ENCODE data around the gene SRRM2.

The SRRM2 gene

DNA sequence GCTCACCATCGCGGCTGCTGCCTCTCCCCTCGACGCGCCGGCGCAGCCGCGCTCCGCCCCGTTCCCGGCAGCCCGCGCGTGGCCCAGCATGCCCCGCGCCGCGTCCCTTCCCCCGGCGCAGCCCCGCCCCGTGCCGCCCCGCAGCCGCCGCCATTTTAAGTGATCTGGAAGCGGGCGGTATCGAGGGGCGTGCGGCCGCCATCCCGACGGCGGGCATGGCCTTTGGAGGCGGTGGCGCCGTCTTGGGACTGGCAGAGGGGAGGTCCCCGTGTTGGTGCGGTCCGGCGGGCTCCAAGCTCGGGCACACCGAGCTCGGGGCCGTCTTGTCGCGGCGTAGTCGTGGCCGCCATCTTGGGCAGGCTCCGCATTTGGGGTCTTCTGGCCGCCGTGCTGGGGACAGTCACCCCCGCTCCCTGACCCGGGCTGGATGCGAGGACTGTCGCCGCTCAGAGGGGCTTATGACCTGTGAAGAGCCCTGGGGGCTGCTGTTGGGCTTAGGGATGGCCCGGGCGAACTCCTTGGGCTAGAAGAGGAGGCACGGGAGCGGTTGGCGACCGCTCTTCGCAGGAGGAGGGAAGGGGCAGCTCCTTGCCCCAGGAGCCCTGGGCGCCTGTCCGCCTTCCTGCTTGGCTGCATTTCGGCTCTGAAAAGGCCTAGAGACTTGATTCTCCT is 24.9 kb downstream of the SRRM2 start, which contains the start of gene ELOB:
ELOB (minus strand) TSS at position 50 of the 672 bp plus-strand sequence; CDS start at position 9, 41 bp downstream.
- DNase-seq (ENCODE audit: low read depth in 2 of 2) = peak; percentile 85 to 90

DNA sequence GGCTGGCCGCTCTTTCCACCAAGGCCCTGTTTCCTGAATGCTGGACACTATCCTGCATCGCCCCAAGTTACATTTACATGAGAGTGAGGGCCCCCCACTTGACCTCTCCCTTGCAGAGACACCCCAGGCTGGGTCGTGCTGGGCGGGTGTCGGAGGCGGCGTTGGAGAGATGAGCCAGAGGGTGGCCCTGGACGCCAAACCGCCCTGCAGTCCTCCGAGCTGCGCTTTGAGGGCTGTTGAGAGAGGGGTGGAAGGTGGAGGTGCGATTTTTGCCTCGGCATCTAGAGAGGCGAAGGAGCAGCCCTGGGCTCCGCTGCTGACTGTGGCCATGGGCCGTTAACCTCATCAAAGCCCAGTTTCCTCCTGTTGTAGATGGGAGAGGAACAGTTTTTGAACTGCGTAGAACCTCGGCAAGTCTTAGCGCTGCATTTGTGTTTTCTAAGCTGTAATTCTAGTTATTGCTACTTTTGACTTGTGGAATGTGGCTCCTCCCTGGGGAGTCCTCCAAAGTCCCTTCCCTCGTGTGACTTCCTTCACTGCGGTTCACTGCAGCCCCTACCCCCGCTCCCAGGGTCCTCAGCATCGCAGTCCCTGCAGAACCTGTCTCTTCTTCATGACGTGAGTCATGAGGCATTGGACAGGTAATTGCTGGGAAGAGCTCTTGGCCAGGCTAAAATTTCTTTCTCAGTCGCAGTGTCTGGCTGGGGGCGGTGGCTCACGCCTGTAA is 25.6 kb downstream of the SRRM2 start:
- no peak for DNase-seq (ENCODE audit: low read depth in 2 of 2)

DNA sequence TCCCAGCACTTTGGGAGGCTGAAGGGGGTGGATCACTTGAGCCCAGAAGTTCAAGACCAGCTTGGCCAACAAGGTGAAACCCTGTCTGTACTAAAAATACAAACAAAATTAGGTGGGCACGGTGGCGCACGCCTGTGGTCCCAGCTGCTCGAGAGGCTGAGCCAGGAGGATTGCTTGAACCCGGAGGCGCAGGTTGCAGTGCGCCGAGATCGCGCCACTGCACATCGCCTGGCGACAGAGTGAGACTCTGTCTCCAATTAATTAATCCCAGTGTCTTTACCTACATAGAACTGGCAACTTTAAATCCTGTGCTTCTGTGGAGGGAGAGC is 26.2 kb downstream of the SRRM2 start:
- DNase-seq (ENCODE audit: low read depth in 2 of 2) = no peak

DNA sequence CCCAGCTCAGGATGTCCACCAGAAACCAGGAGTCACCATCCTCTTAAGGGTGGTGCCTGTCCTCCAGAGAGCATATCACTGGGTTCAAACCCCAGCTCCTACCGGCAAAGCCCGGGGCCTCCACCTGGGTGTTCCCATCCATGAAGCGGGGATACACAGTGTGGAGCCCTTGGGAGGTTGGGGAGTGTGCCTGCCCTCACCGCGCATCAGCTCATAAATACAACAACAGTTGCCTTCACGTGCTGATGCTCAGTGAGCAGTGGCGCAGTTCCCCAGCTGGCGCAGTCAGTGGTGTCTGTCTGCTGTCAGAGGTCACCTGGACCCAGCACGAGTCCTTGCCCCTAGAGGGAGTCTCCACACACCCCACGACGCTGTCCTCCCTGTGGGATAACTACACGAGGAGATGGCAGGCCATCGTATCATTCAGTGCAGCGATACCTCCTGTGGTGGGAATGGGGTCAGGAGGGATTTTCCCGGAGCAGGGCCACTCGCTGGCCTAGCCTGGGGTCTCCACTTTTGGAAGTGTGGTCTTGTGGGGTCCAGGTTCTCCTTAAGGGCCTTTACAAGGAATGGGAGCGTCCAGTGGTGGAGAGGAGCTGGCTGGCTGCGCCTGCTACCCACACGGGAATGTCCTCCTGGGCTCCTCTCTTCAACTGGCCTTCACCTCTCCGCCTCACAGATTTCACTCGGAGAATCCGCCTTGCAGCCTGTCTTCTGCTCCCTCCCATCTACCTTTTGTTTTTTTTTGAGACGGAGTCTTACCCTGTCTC is 26.9 kb downstream of the SRRM2 start:
- DNase-seq (ENCODE audit: low read depth in 2 of 2) = no peak

DNA sequence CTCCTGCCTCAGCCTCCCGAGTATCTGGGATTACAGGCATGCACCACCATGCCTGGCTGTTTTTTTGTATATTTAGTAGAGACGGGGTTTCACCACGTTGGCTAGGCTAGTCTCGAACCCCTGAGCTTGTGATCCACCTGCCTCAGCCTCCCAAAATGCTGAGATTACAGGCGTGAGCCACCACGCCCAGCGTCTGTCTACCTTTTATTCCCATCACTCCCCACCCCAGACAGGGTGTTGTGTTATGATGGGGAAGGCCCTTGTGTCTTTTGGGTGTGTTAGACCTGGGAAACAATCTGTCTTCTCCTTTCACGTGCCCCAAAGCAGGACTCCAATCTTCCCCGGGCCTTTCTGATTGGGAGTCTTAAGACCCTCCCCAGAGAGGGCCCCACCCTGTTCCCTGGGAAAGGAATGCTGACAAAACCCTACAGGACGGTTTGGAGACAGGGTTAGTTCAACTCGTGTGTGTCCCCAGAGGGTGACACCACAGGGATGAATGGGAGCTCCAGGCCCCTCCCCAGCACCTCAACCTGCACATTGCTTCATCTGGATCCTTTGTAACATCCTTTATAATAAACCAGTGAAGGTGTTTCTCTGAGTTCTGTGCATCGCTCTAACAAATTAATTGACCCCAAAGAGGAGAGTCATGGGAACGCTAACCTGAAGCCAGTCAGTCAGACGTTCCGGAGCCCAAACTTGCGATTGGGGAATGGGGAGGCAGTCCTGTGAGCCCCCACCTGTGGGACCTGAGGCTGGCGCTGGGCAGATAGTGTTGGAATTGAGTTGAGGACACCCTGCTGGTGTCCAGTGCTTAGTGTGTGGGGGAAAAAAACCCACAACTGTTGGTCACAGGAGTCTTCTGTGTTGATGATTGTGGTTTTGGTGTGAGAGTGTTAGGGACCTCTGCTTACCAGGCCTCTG is 27.8 kb downstream of the SRRM2 start:
- no peak for DNase-seq (ENCODE audit: low read depth in 2 of 2)

DNA sequence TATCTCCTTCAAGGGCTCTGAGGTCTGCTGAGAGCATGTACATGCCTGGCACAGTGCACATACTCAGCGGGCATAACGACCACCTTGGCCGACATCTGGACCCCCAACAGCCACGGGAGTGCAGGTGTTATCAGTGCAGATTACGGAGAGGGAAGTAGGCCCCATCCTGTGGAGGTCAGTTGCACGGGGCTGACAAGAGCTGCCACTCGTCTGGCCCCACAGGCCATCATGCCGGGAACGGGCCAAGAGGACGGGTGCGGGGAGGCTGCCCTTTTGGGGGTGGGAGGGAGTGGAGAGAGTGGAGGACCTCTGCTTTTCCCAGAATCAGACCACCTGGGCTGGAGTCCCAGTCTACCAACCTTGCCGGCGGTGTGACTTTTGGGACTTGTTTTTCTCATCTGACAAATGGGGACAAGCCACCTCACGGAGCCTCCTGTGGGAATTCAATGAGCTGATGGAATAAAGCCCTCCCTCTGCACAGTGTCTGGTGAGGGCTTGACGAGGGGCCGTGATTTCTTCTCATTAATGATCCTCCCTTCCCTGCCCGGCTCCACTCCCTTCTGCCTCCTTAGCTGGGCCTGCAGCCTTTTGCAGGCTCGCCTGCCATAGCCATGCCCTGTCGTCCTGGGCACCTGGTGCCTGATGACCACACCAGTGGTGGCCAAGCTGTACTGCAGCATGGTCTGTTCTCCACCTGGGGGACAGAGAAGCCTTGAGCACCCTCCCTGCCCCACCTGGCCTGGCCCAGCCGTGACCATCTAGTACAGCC is 30.3 kb downstream of the SRRM2 start:
- DNase-seq (ENCODE audit: low read depth in 2 of 2) = no peak

DNA sequence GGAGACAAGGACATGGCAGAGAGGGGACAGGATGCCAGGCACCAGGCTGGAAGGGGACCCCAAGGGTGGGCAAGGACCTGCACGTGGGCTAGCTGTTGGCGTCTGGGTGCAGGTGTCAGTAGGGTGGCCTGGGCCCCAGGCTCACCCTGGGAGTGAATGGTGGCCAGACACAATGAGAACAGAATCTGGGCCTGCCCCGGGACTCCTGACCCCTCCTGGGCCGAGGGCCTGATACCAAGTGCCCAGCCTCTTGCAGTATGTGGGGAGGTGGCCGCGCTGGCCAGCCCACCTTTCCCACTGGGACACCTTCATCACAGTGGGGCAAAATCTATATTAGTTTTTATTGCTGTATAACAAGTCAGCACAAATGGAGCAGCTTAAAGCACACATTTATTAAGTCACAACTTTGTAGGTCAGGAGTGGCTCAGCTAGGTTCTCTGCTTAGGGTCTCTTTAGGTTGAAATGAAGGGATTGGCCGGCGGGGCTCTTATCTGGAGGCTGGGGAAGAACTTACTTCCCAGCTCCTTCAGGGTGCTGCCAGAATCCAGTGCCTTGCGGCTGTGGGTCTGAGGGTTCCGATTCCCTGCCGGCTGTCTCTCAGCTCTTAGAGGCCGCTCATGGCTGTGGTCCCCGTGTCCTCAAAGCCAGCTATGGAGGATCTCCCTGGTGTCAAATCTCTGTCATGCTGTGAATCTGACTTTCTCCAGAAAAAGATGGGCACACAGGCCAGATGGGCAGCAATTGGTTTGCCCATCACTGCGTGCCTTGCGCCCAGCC is 31.3 kb downstream of the SRRM2 start:
- DNase-seq (ENCODE audit: low read depth in 2 of 2) = no peak

DNA sequence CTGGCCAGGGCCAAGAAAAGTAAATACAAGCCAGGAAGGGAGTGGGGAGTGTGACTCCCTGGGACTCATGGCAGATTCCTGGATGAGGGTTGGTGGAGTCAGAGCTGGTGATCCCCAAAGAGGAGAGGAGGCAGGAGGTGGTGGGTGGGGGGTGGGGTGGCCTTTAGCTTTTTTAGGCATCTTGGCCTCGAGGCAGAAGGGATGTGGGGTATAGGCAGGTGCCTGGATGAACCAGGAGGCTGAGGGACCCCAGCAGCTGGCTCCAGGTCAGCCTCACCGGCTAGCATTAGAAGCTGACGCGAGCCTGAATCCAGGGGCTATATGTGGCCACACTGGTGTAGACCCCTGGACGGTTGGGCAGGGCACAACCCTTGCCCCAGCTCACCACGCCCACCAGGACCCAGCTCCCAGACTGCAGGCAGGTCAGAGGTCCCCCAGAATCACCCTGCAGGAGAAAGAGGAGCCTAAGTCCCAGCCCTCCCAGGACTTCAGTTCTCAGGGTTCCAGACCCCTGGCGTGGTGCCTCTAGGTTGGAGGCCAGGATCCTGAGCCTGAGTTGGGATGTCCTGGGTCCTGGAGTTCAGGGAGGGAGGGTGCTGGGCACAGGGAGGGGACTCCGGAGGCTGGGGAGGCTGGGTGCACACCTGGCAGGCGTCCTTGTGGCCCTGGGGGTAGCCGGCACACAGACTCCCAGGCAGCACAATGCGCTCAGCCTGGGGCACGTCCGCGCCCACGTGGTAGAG is 32.1 kb downstream of the SRRM2 start:
- no peak for DNase-seq (ENCODE audit: low read depth in 2 of 2)

DNA sequence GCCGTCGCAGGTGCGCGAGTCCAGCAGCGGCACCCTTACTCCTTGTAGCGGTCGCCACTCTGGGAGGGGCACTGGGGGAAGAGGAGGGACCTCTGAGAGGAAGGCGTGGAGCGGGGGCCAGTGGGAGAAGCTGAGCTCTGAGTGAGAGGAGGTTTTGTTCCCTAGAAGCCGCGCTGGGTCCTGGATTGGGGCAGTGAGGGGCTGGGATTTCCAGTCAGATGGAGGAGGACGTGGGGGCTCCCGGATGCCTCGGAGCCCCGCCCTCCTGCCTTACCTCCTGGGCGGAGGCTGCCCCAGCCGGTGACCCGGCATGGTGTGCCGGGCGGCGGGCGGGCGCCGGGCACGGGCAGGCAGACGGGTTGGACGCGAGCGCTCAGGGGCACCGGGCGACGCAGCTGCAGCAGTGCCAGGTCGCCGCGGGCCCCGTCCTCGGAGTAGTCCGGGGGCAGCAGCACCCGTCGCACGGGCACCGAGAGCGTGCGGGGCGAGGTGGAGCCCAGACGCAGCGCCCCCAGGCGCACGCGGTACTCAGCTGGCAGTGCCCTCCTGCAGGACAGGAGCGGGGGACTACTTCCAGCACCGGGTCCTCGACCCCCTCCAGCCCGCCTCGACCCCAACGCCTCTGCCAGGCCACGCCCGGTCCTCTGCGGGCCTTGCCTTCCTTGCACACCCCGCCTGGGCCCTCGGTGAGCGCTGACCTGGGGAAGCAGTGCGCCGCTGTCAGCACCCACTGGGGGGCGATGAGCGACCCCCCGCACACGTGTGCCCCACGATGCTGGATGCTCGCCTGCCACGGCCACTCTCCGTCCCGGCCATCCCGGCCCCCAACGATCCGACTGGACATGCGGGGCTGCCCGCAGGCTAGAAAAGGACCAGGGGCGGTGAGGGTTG is 32.9 kb downstream of the SRRM2 start:
- DNase-seq (ENCODE audit: low read depth in 2 of 2) = peak; percentile 19 to 47

DNA sequence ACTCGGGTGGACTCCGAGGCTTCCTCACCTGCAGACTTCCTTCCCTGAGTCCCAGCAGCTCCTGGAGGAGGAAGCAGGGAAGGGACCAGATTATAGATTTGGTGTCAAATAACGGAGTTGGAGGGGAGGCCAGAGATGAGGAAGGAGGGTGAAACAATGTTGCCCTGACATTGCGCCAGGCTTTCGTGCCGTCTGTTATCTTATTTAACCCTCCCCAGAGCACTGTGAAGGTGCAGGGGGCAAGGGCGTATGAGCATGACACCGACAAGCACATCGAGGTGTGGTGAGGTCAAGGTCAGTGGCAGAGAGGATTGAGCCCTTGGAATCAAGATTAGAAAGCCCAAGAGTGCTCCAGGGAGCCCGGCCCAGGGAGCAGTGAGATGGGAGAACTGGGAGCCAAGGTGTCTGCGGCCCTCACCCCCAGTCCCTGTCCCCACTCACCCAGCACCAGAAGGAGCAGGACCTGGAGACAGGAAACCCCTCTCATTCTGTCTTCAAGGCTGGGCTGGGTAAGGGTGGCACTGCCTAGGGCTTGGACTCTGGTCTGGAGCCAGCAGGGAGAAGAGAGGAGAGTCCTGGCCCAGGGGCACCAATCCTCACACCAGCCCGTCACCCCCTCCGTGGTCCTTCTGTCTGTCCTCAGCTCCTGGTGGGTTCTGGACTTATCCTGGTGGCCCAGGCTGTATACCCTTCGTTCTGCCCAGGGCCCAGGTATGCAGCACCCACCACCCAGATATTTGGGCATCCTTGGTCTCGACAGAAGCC is 33.8 kb downstream of the SRRM2 start:
- no peak for DNase-seq (ENCODE audit: low read depth in 2 of 2)

DNA sequence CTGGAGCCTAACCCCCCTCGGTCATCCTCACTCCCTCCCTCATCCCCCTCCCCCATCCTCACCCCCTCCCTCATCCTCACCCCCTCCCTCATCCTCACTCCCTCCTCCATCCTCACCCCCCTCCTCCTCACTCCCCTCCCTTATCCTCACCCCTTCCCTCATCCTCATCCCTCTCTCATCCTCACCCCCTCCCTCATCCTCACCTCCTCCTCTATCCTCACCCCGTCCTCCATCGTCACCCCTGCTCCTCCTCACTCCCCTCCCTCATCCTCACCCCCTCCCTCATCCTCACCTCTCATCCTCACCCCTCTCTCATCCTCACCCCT is 34.4 kb downstream of the SRRM2 start:
- DNase-seq (ENCODE audit: low read depth in 2 of 2) = no peak

DNA sequence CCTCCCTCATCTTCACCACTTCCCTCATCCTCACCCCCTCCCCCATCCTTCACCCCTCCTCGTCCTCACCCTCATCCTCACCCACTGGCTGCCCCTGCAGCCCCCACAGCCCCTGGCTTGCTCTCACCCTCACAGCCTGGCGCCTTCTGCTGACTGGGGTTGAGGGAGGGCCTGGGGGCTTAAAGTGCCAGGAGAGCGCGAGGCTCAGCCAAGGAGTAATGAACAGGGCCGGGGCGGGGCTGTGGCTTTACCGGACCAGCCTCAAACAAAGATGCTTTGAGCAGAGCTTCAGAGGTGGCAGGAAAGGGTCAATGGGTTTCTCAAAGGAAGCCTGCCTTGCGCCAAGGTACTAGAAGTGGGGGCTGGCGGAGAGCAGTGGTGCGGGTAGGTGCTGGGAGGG is 35.0 kb downstream of the SRRM2 start, which contains the start of gene PRSS33:
PRSS33 (minus strand) TSS at position 155 of the 400 bp plus-strand sequence. CDS start 1,013 bp downstream, outside the sequence.
- DNase-seq (ENCODE audit: low read depth in 2 of 2) = no peak

DNA sequence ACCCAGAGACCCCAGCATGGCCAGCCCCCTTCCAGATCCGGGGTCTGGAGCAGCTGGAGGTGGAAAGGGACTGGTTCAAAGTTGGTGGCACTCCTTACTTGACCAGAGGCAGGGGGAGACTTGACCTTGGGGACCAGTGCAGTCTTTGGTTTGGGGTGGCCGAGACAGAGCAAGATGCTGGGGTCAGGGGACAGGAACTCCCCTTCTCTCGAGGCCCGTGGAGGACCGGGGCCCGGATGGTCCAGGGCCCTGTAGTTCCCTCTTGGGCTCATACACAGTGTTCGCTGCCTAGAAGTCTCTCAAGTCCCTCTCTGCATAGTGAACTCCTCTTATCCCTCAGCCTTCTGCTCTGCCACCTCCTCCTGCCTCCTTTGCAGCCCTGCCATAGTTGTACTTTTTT is 35.5 kb downstream of the SRRM2 start:
- no peak for DNase-seq (ENCODE audit: low read depth in 2 of 2)

DNA sequence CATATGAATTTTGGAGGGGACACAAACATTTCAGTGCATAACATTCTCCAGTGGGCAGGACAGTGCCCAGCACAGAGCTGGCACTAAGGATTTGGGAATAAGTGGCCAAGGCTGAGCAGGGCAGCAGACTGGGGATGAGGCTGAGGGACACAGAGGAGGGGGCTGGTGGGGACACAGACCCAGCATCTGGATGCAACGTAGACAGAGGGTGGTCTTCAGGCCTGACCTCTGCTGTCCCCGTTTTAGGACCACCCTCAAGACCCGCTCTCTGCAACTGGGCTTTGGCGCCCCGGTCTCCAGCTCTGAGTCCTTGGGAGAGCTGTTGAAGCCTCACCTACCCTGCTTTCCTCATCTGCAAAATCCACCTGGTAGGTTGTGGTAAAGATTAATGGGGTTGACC is 38.2 kb downstream of the SRRM2 start:
- no peak for DNase-seq (ENCODE audit: low read depth in 2 of 2)

DNA sequence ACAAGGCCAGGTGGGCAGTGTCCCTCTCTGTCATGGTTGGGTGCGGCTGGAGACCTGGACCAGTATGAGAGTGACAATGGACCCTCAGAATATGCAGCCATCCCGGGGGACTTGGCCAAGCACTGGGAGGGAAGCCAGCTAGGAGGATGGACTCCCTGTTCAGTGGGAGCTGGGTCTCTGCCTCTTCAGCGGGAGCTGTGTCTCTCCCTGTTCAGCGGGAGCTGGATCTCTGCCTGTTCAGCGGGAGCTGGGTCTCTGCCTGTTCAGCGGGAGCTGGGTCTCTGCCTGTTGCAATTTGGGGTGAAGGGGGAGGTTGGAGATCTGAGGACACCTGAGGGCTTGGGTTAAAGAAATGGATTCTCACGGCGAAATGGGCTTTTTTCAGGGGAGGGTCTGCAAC is 38.7 kb downstream of the SRRM2 start:
- no peak for DNase-seq (ENCODE audit: low read depth in 2 of 2)

DNA sequence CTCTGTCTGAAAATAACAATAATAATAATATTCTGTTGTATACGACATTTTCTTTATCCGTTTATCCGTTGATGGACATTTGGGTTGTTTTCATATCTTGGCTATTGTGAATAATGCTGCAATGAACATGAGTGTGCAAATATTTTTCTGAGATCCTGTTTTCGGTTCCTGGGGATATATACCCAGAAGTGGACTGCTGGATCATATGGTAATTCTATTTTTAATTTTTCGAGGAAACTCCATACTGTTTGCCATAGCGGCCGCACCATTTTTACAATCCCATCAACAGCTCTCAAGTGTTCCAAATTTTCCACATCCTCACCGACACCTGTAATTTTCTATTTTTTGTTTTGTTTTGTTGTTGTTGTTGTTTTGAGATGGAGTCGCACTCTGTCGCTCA is 40.5 kb downstream of the SRRM2 start:
- no peak for DNase-seq (ENCODE audit: low read depth in 2 of 2)

DNA sequence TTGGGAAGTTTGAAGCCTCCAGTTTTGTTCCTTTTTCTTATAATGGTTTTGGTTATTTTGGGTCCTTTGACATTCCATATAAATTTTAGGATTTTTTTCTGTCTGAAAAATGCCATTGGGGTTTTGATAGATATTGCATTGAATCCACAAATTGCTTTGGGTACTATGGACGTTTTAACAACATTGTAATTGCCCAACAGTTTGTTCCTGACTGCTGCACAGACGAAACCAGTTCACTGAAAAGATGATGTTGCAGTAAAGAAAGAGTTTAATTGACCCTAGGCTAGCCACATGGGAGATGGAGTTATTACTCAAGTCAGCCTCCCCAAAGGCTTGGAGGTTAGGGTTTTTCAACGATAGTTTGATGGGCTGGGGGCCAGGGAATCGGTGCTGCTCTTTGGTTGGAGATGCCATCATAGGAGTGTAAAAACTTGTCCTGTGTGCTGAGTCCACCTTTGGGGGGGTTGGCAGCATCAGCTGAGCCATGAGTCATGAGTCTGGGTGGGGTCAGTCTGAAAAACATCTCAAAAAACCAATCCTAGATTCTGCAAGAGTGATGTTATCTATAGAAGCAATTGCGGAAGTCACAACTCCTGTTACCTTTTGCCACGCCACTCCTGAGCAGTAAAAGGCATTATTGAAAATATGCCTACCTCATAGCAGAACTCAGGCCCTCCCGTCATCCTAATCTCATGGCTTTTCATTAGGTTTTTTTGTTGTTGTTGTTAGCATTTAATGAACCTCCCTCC is 43.1 kb downstream of the SRRM2 start:
- DNase-seq (ENCODE audit: low read depth in 2 of 2) = no peak
